ENCODE measurements around the gene KCNMB1. TPM values are rescaled to one million over a fixed set of nuclear protein-coding genes. Genes with fewer than 3 reads are reported as not detected.

Gene KCNMB1
- total and polyA plus RNA-seq, 7 experiments from 2014 or later: 0.48 to 5.6 TPM; not detected in 5

DNA sequence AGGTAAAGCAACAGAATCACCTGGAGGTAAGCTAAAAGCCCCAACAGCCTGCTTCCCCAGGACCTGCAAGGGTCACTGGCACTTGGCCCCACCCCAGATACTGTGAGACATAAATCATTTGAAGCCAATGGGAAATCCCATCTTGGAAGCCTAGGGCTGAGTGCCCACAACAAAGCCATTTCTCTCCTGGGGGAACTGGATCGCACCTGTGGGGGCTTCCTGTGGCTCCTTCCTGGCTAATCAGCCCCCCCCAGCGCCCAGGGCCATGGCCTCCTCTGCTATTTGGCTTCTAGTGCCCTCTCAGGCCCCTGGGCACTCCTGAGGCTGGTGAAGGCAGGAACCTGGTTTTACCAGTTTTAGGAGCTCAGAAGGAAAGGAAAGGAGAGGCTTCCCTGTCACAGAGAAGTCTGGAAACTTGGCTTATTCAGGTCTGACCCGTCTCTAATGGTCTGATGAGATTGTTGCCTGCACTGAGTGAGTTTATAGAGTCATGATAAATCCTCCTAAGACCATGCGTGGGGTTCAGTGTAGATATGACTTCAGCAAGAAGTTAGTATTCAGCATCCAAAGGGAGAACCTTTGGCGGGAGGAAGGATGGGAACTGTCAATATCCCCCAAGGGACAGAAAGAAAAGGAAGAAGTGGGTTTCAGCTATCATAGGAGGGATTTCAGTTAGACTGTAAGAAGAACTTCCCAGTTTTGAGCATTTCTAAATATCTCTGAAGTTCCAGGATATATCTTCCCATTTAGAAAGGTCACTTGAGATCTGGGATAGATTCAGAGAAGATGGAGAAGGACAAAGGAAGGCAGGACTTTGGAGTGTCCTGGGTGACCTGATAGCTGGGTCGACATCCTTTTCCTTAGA lies 1.2 kb downstream of the KCNMB1 start:
- H3K4me1 ChIP-seq (ENCODE audit: control insufficient read depth in 2 of 2, insufficient read depth in 2 of 2, low read length in 2 of 2): peaks cover 0 to 2% of the 10 kb centered on the region in 2 donors
- ChIA-PET POLR2A (no interaction called here), CTCF (no interaction called here)
- H3K27me3 Mint-ChIP-seq: peaks cover 0 to 38% (median 0%) of the 10 kb centered on the region in 5 donors
- no peak overlapping the region for H3K4me3 ChIP-seq (ENCODE audit: low read length)
- DNase-seq: no peak
- no peaks in the 10 kb centered on the region for H3K9me3 ChIP-seq (ENCODE audit: control insufficient read depth in 2 of 3, low read length in 3 of 3)
- no peaks in the 10 kb centered on the region for H3K9me3 Mint-ChIP-seq
- no peak overlapping the region for H3K4me3 Mint-ChIP-seq
- no peak overlapping the region for H3K27ac Mint-ChIP-seq
- intact Hi-C loops (cut with micrococcal nuclease): no loop called here
- H3K36me3 Mint-ChIP-seq: no peaks in the 10 kb centered on the region
- ATAC-seq: no peak
- H3K27me3 ChIP-seq (ENCODE audit: control insufficient read depth in 2 of 2, insufficient read depth in 2 of 2, low read length in 2 of 2): no peaks in the 10 kb centered on the region
- H3K4me1 Mint-ChIP-seq: peaks cover 4 to 19% (median 11%) of the 10 kb centered on the region in 7 donors
- no peak overlapping the region for H3K27ac ChIP-seq (ENCODE audit: low read depth, low read length)
- no peaks in the 10 kb centered on the region for H3K36me3 ChIP-seq (ENCODE audit: control insufficient read depth in 2 of 3, insufficient read depth in 3 of 3, low read length in 3 of 3)

DNA sequence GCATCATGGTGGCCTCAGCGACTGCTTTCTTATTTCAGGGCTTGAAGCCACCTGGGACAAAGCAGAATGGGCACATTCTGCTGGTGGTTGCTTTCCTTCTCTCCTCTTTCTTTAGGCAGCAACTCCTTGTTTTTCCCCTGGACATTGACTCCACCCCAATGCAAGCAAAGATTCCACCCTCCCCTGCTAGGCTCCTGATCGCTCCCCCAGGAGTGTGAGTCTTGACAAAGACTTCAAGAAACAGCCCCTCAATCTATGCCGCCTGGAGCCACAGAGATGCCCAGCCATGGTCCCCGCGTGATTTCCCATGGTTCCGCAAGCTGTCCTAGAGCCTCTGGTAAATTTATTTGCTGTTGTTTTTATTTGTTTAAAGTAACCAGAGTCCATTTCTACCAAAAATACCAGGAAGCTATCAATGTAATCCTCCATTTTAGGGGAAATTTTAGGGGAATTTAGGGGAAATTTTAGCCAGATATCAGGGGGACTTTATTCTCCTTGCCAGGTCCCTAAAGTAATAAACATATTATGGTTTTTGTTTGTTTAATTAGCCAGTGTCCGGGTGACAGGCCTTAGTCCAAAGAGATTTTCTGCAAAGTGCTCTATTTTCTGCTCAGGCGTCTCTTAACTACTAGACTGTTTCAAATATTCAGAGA lies 2.3 kb downstream of the KCNMB1 start:
- peaks cover 0 to 38% (median 0%) of the 10 kb centered on the region in 5 donors for H3K27me3 Mint-ChIP-seq
- Histone ChIP-seq H3K4me3 (ENCODE audit: low read length) (no peak overlapping the region), H3K27me3 (ENCODE audit: control insufficient read depth in 2 of 2, insufficient read depth in 2 of 2, low read length in 2 of 2) (no peaks in the 10 kb centered on the region), H3K27ac (ENCODE audit: low read depth, low read length) (no peak overlapping the region), H3K9me3 (ENCODE audit: control insufficient read depth in 2 of 3, low read length in 3 of 3) (no peaks in the 10 kb centered on the region), H3K4me1 (ENCODE audit: control insufficient read depth in 2 of 2, insufficient read depth in 2 of 2, low read length in 2 of 2) (no peaks in the 10 kb centered on the region), H3K36me3 (ENCODE audit: control insufficient read depth in 2 of 3, insufficient read depth in 3 of 3, low read length in 3 of 3) (no peaks in the 10 kb centered on the region)
- peaks cover 0 to 13% (median 8%) of the 10 kb centered on the region in 7 donors for H3K4me1 Mint-ChIP-seq
- no peak overlapping the region for H3K4me3 Mint-ChIP-seq
- POLR2A ChIA-PET: no interaction called here
- intact Hi-C loops (cut with micrococcal nuclease): no loop called here
- no peak overlapping the region for H3K27ac Mint-ChIP-seq
- no peaks in the 10 kb centered on the region for H3K9me3 Mint-ChIP-seq
- ATAC-seq (no peak), DNase-seq (no peak)
- CTCF ChIA-PET: no interaction called here
- H3K36me3 Mint-ChIP-seq: no peaks in the 10 kb centered on the region

DNA sequence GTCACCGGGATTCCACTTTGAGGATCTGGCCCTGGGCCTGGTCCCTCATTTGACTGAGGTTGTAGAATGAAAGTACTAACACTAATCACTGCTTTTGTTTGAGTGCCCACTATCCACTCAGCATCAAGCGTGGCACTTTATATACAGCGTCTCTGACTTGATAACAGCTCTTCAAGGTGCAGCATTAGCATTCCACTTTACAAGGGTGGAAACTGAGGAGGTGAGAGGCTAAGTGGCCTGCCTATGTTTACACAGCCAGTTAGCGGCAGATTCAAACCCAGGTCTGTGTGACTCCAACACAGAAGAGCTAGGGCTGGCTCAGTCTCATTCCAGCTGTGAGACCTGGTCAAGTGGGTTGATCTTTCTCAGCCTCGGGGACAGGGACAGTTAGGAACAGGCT lies 5.9 kb downstream of the KCNMB1 start:
- ChIA-PET POLR2A (no interaction called here), CTCF (no interaction called here)
- no peak overlapping the region for H3K4me3 ChIP-seq (ENCODE audit: low read length)

DNA sequence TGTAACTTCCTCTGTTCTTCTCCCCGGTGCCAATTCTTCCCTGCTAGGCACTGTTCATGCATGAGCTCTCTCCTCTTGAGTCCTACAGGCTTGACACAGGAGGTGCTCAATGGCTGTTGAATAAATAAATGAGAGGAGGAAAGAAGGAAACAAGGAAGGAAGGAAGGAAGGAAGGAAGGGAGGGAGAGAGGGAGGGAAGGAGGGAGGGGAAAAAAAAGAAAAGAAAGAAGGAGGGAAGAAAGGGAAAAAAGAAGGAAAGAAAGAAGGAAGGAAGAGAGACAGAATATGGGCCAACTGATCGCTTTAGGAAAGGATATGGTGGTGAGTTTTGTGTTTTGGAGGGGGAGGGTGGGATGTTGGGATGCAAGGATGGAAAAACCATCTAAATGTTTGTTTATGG lies 6.4 kb downstream of the KCNMB1 start:
- H3K9me3 ChIP-seq (ENCODE audit: control insufficient read depth in 2 of 3, low read length in 3 of 3): no peaks in the 10 kb centered on the region
- H3K36me3 ChIP-seq (ENCODE audit: control insufficient read depth in 2 of 3, insufficient read depth in 3 of 3, low read length in 3 of 3): no peaks in the 10 kb centered on the region
- H3K4me1 ChIP-seq (ENCODE audit: control insufficient read depth in 2 of 2, insufficient read depth in 2 of 2, low read length in 2 of 2): no peaks in the 10 kb centered on the region
- H3K27ac Mint-ChIP-seq: no peak overlapping the region
- no peak overlapping the region for H3K27ac ChIP-seq (ENCODE audit: low read depth, low read length)
- ATAC-seq (no peak), DNase-seq (no peak)
- intact Hi-C loops (cut with micrococcal nuclease): no loop called here
- H3K4me1 Mint-ChIP-seq: no peaks in the 10 kb centered on the region
- CTCF ChIA-PET: no interaction called here
- H3K27me3 ChIP-seq (ENCODE audit: control insufficient read depth in 2 of 2, insufficient read depth in 2 of 2, low read length in 2 of 2): no peaks in the 10 kb centered on the region
- POLR2A ChIA-PET: no interaction called here
- no peak overlapping the region for H3K4me3 Mint-ChIP-seq
- H3K9me3 Mint-ChIP-seq: no peaks in the 10 kb centered on the region
- H3K36me3 Mint-ChIP-seq: no peaks in the 10 kb centered on the region
- no peak overlapping the region for H3K4me3 ChIP-seq (ENCODE audit: low read length)
- peaks cover 0 to 28% (median 0%) of the 10 kb centered on the region in 5 donors for H3K27me3 Mint-ChIP-seq

More for the DNA sequence above, 5.9 kb downstream of the KCNMB1 start:
- H3K9me3 Mint-ChIP-seq: no peaks in the 10 kb centered on the region
- peaks cover 0 to 2% (median 0%) of the 10 kb centered on the region in 7 donors for H3K4me1 Mint-ChIP-seq
- H3K36me3 ChIP-seq (ENCODE audit: control insufficient read depth in 2 of 3, insufficient read depth in 3 of 3, low read length in 3 of 3): no peaks in the 10 kb centered on the region
- H3K27me3 ChIP-seq (ENCODE audit: control insufficient read depth in 2 of 2, insufficient read depth in 2 of 2, low read length in 2 of 2): no peaks in the 10 kb centered on the region
- H3K9me3 ChIP-seq (ENCODE audit: control insufficient read depth in 2 of 3, low read length in 3 of 3): no peaks in the 10 kb centered on the region
- no peak overlapping the region for H3K27ac Mint-ChIP-seq
- intact Hi-C loops (cut with micrococcal nuclease): no loop called here
- H3K27me3 Mint-ChIP-seq: peaks cover 0 to 32% (median 0%) of the 10 kb centered on the region in 5 donors
- ATAC-seq (no peak), DNase-seq (no peak)
- H3K27ac ChIP-seq (ENCODE audit: low read depth, low read length): no peak overlapping the region
- H3K4me1 ChIP-seq (ENCODE audit: control insufficient read depth in 2 of 2, insufficient read depth in 2 of 2, low read length in 2 of 2): no peaks in the 10 kb centered on the region
- H3K4me3 Mint-ChIP-seq: no peak overlapping the region
- H3K36me3 Mint-ChIP-seq: no peaks in the 10 kb centered on the region

DNA sequence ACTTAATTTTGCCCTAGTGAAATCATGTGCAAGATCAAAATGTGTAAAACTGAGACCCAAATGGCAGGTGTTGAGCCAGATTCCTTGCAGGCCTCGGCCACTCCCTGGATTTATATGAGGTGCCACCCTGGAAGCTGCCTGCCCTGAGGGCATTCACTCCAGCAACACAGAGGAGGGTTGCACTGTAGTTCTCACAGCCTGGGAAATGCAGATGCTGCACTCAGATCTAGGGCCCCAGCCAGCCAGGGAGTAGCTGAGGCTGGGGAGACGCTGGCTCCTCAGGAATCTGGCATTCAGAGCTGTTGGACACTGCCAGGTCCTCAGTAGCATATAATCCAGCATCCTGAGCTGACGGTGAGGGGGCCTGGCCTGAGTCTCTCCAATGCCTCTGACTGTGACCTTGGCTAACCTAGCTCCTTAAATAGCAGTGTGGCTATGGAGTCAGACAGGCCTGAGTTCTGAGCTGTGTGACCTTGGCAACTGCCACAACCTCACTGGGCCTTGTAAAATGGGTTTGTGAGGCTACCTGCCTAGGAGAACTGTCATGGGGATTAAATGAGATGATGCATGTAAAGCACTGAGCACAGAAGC lies 8.7 kb downstream of the KCNMB1 start:
- Mint-ChIP-seq H3K27ac (no peak overlapping the region), H3K9me3 (peaks cover 0 to 3% (median 0%) of the 10 kb centered on the region in 11 donors), H3K36me3 (no peaks in the 10 kb centered on the region), H3K4me1 (no peaks in the 10 kb centered on the region), H3K4me3 (no peak overlapping the region), H3K27me3 (peaks cover 0 to 13% (median 0%) of the 10 kb centered on the region in 5 donors)
- POLR2A ChIA-PET: no interaction called here
- Histone ChIP-seq H3K4me3 (ENCODE audit: low read length) (no peak overlapping the region), H3K27me3 (ENCODE audit: control insufficient read depth in 2 of 2, insufficient read depth in 2 of 2, low read length in 2 of 2) (no peaks in the 10 kb centered on the region), H3K9me3 (ENCODE audit: control insufficient read depth in 2 of 3, low read length in 3 of 3) (no peaks in the 10 kb centered on the region), H3K36me3 (ENCODE audit: control insufficient read depth in 2 of 3, insufficient read depth in 3 of 3, low read length in 3 of 3) (no peaks in the 10 kb centered on the region), H3K27ac (ENCODE audit: low read depth, low read length) (no peak overlapping the region), H3K4me1 (ENCODE audit: control insufficient read depth in 2 of 2, insufficient read depth in 2 of 2, low read length in 2 of 2) (no peaks in the 10 kb centered on the region)
- DNase-seq: no peak
- intact Hi-C loops (cut with micrococcal nuclease): no loop called here
- CTCF ChIA-PET: no interaction called here
- ATAC-seq: no peak

DNA sequence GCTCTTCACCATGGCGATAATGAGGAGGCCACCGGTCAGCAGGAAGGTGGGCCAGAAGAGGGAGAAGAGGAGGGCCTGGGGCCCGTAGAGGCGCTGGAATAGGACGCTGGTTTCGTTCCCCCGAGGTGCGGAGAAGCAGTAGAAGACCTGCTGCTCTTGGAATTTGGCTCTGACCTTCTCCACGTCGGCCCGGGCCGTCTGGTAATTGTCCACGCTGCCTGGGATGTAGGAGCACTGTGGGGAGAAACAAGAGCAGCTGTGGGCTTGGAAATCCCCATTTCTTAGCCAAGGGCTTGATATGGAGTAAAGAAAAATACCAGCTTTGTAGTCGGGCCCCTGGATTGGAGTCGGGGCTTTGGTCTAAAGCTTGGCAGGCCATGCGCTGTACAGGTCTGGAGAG lies 10.4 kb downstream of the KCNMB1 start:
- Mint-ChIP-seq H3K36me3 (no peaks in the 10 kb centered on the region), H3K4me3 (no peak overlapping the region), H3K9me3 (peaks cover 0 to 3% (median 0%) of the 10 kb centered on the region in 11 donors), H3K27me3 (peaks cover 0 to 12% (median 0%) of the 10 kb centered on the region in 5 donors), H3K27ac (no peak overlapping the region), H3K4me1 (no peaks in the 10 kb centered on the region)
- DNase-seq (no peak), ATAC-seq (no peak)
- H3K4me3 ChIP-seq (ENCODE audit: low read length): no peak overlapping the region
- H3K27ac ChIP-seq (ENCODE audit: low read depth, low read length): no peak overlapping the region
- POLR2A ChIA-PET: no interaction called here
- no peaks in the 10 kb centered on the region for H3K9me3 ChIP-seq (ENCODE audit: control insufficient read depth in 2 of 3, low read length in 3 of 3)
- H3K4me1 ChIP-seq (ENCODE audit: control insufficient read depth in 2 of 2, insufficient read depth in 2 of 2, low read length in 2 of 2): no peaks in the 10 kb centered on the region
- H3K36me3 ChIP-seq (ENCODE audit: control insufficient read depth in 2 of 3, insufficient read depth in 3 of 3, low read length in 3 of 3): no peaks in the 10 kb centered on the region
- intact Hi-C loops (cut with micrococcal nuclease): no loop called here
- no peaks in the 10 kb centered on the region for H3K27me3 ChIP-seq (ENCODE audit: control insufficient read depth in 2 of 2, insufficient read depth in 2 of 2, low read length in 2 of 2)
- CTCF ChIA-PET: no interaction called here
